H7 (cell line): Measurements from ENCODE around the gene EPS8. TPM values are rescaled to one million over a fixed set of nuclear protein-coding genes. Genes with fewer than 3 reads are reported as not detected.

Source experiments
- DNase-seq: peaks from one replicate; pipeline ENCODE4 v3.0.0; 2012
- H3K27me3 ChIP-seq: 2 replicates; pipeline ENCODE4 v1.6.0; 2011; ENCODE audit warnings: mild to moderate bottlenecking, low read length; ENCODE audit not compliant: control insufficient read depth, insufficient read depth
- H3K36me3 ChIP-seq: replicated peaks from 2 replicates; pipeline ENCODE4 v1.5.1; 2011; ENCODE audit warnings: low read length; ENCODE audit not compliant: control insufficient read depth, insufficient read depth
- H3K4me3 ChIP-seq: 2 replicates; pipeline ENCODE4 v1.5.1; 2011; ENCODE audit warnings: low read depth, mild to moderate bottlenecking, control low read depth, low read length, moderate library complexity; ENCODE audit not compliant: insufficient read depth
- total RNA-seq: library from RNA; depleted of rRNA; stranded (reverse); fragments of >200 nt; shearing (Covaris generic); gene quantifications from 2 replicates; pipeline ENCODE4 v1.2.3, GENCODE V29; 2014

EPS8 gene
- total RNA-seq, 1 experiment from 2014 or later = 2.7 TPM

DNA sequence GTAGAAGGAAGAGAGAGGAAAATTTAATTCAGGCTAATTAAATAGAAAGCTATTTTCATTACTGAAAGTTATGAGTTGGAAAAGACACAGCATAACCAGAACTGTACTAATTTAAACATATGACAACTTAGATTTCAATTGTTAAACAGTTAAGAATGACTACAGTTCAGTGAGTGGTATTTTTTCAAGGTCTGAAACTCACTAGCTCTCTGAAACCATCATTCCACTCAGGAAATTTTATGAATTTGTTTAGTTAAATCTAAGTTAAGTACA is 62.4 kb downstream of the EPS8 start:
- no peak for DNase-seq
- no peaks in the 10 kb centered on the region for H3K27me3 ChIP-seq
- H3K4me3 ChIP-seq = no peak overlapping the region
- no peaks in the 10 kb centered on the region for H3K36me3 ChIP-seq

- DNase-seq = no peak
- Histone ChIP-seq H3K36me3 (no peaks in the 10 kb centered on the region), H3K4me3 (no peak overlapping the region), H3K27me3 (no peaks in the 10 kb centered on the region)
Observed at GRCh38 chr12:15726027-15726877, 62.9 kb downstream of the EPS8 start.

DNA sequence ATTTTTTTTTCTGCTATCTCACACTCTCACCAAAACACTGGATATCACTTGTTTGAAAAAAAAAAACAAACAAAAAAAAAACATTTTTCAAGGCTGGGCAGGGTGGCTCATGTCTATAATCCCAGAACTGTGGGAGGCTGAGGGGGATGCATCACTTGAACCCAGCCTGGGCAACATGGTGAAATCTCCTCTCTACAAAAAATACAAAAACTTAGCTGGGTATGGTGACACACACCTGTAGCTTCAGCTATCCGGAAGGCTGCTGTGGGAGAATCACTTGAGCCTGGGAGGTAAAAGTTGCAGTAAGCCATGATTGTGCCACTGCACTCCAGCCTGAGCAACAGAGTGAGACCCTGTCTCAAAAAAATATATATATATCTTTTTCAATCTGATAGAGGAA is 66.2 kb downstream of the EPS8 start:
- Histone ChIP-seq H3K4me3 (no peak overlapping the region), H3K27me3 (no peaks in the 10 kb centered on the region), H3K36me3 (no peaks in the 10 kb centered on the region)
- DNase-seq = no peak

DNA sequence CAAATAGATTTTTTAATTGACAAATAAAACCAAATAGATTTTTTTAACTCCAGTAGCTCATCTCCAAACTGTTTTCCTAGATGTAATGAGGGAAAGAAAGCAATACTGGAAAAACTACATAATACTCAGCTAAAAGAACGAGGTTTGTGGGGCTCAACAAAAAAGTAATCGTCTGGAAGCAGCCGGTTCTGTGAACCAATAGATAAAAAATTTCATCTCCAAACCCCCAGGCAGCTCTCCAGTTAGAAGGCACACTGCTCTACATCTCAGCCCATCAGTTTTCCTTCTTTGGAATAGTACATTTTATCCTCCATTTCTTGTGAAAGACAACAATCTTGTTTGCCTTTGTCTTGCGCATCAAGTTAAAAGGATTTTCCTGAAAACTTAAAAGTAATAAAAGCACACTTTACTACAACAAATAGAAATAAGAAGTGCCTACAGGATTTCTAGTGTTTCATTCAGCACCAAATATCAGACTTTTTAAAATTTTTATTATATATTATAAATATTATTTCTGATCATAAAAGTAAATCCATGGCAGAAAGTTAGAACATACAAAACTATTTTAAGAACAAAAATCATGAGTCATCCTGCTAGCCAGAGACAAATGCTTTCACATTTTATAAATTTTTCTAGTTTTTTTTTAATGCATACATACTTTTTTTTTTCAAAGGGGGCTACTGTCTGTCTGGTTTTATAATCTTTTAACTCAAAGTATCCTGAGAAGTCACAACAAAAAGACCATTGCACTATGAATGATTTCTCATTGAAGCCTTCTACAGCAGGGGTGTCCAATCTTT is 67.7 kb downstream of the EPS8 start:
- no peak overlapping the region for H3K4me3 ChIP-seq
- no peaks in the 10 kb centered on the region for H3K36me3 ChIP-seq
- no peaks in the 10 kb centered on the region for H3K27me3 ChIP-seq
- no peak for DNase-seq

DNA sequence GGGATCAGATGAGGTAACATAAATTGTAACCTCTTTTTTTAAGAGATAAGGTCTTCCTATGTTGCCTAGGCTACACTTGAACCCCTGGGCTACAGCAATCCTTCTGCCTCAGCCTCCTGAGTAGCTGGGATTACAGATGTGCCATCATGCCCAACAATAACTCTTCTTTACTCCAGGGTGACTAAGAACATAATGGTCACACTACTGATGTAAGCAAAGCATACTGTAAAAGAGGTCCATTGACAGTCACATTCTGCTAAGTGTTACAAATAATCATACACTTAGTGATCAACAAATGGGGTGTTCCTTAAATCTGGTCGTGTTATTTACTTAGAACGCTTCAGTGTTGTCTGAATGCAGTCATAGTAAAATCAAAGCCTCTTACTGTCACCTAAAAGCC is 68.9 kb downstream of the EPS8 start:
- H3K27me3 ChIP-seq = no peaks in the 10 kb centered on the region

DNA sequence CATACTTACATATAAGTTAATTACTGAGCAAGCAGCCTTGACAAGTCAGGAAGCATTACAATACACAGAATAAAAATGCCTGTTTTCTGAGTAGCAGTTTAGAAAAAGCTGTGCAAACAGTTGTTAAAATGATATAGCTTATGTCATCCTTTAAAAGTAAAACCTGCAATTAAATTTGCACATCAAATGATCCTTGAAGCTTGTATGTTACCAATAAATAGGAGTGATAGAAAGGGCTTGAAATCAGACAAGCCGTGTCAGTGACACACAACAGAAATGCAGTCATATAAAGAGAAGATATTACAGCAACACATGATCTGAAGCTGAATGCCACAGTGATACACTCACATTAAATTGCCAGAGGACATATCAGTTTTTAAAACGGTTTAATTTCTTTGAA is 70.0 kb downstream of the EPS8 start:
- no peak for DNase-seq
- H3K4me3 ChIP-seq = no peak overlapping the region
- H3K36me3 ChIP-seq = no peaks in the 10 kb centered on the region
- no peaks in the 10 kb centered on the region for H3K27me3 ChIP-seq

More for the DNA sequence above, 68.9 kb downstream of the EPS8 start:
- H3K36me3 ChIP-seq = no peaks in the 10 kb centered on the region
- no peak overlapping the region for H3K4me3 ChIP-seq
- DNase-seq = no peak

DNA sequence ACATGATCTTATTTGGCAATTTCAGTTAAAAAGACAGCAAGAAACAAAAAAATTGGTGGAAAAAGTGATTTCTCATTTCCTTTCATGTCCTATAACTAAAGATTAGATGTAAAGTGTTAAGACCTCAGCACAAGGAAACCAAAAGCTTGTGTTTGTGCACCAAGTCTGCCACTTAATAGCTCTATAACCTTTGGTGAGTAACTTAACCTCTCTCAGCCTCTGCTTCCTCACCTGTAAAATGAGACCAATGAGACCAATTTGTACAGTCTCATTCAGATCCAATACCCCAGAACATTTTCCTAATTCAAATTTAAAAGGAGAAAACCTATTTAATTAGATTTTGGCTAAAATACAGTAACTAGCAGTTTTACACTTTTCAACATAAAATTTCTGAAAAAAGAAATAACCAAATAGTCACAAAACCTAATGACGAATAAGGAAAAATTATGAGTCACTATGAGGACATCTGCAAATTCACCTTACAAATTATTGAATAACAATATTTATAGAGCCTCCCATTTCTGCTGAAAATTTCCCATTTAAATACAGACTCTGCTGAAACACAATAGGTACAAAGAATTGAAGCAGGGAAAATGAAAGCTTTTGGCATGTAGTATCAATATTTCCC is 71.1 kb downstream of the EPS8 start:
- DNase-seq = no peak
- H3K4me3 ChIP-seq = no peak overlapping the region
- H3K36me3 ChIP-seq = no peaks in the 10 kb centered on the region
- H3K27me3 ChIP-seq = no peaks in the 10 kb centered on the region

- DNase-seq = no peak
- Histone ChIP-seq H3K36me3 (no peaks in the 10 kb centered on the region), H3K27me3 (no peaks in the 10 kb centered on the region), H3K4me3 (no peak overlapping the region)
Observed at GRCh38 chr12:15716581-15716980, 72.6 kb downstream of the EPS8 start.

DNA sequence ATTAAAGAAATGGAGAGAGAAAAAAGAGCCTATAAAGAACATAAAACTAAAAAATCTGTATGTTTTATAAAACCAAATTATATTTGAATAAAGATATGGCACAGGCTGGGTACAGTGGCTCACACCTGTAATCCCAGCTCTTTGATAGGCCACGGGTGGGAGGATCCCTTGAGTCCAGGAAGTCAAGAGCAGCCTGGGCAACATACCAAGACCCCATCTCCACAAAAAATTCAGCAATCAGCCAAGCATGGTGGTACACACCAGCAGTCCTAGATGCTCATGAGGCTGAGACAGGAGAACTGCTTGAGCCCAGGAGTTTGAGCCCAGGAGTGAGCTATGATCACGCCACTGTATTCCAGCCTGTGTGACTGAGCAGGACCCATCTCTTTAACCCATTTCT is 74.9 kb downstream of the EPS8 start:
- H3K36me3 ChIP-seq = no peaks in the 10 kb centered on the region
- H3K27me3 ChIP-seq = no peaks in the 10 kb centered on the region
- no peak overlapping the region for H3K4me3 ChIP-seq
- no peak for DNase-seq

DNA sequence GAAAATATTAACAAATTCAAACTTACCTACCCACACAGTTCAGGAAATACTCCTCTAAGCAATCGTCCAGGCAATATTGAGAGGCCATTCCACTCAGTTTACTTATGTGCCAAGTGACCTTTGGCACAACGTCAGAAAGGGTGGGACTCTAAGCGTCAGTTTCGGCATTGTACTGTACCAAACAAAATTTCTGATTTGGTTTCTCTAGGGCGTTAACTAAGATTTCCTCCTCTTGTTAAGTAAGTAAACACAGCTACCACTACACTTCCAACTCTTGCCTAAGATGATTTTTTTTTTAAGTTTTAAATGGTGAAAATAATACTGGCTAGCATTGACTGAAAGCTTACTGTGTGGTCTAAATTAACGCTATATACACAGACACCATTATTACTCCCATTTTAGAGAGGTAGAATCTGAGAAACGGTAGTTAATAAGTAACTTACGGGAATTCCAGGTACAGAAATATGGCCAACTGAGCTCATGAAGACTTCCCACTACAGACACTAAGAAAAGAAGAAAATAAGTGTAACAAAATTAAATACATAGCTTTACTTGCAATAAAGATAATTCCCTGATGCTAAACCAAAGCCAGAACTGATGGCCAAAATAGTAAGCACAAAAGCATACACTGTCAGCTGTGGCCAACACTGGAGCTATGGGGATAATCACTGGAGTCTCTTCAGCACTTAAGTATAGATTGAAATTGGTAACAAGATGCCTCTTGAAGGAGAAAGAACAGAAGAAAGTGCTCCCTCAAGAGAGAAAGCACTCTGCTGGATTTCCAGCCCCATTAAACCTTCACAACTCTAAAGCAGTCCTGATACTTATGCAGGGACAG is 76.1 kb downstream of the EPS8 start:
- no peak overlapping the region for H3K4me3 ChIP-seq
- no peaks in the 10 kb centered on the region for H3K27me3 ChIP-seq
- no peaks in the 10 kb centered on the region for H3K36me3 ChIP-seq
- DNase-seq = no peak

DNA sequence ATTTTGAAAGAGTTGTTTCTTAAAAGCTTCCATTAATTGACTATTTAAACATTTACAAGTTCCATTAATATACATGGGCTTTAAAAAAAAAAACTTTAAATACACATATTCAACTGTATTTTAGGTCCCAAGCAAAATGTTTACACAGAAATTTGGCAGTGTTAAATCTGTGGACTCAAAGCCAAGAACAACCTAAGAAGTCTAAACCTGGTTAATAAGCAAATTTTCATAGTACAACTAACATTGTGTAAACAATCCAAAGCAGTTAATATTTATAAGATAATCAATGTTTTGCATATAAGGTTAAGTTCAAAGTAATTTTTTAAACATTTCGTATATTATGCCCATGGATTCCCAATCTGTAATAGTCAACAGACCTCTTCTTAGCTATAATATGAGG is 77.0 kb downstream of the EPS8 start:
- DNase-seq = no peak
- Histone ChIP-seq H3K4me3 (no peak overlapping the region), H3K36me3 (no peaks in the 10 kb centered on the region), H3K27me3 (no peaks in the 10 kb centered on the region)

DNA sequence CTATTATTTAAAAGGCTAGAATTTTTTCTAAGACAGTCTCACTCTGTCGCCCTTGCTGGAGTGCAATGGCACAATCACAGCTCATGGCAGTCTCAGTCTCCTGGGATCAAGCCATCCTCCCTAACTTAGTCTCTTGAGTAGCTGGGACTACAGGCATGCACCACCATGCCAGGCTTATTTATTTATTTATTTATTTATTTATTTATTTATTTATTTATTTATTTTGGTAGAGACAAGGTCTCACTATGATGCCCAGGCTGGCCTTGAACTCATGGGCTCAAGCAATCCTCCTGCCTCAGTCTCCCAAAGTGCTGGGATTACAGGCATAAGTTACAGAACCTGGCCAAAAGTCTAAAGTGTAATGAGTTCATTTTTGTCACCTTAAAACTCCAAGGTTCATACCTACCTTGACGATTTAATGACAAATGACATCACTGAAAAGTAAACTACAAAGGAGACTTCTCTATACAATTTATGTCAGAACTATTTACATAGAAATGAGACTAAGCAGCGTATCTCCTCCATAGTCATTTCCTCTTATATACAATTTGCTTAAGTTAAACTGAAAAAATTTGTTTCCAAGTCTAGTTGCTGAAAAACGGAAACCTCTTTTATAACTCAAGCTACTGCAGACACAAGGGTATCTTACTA is 78.2 kb downstream of the EPS8 start:
- H3K4me3 ChIP-seq = no peak overlapping the region
- H3K36me3 ChIP-seq = no peaks in the 10 kb centered on the region
- no peaks in the 10 kb centered on the region for H3K27me3 ChIP-seq
- no peak for DNase-seq

- no peaks in the 10 kb centered on the region for H3K36me3 ChIP-seq
- no peaks in the 10 kb centered on the region for H3K27me3 ChIP-seq
- DNase-seq = peak; percentile 5
- H3K4me3 ChIP-seq = no peak overlapping the region
Observed at GRCh38 chr12:15709551-15709950, 79.6 kb downstream of the EPS8 start.
